K562 (cell line): ENCODE measurements around the gene TBX6. TPM values are rescaled to one million over a fixed set of nuclear protein-coding genes. Genes with fewer than 3 reads are reported as not detected.

Source experiments
- ATAC-seq: fragments of 200-7000 bp; cut with Tn5 transposase; 3 replicates; pipeline ENCODE4 v1.9.1; 2020; ENCODE audit warnings: moderate library complexity
- BruUV-seq: library from RNA; stranded (reverse); fragments of 400-500 nt; replicated peaks from 2 replicates; lab custom pipeline; 2021; lab: Mats Ljungman, UMichigan
- CTCF ChIA-PET: fragments of 300-600 bp; formaldehyde crosslinking; extraction: SDS; loops from one replicate; lab custom pipeline; 2021; ENCODE audit warnings: low intra/inter-chr PET ratio; lab: Yijun Ruan, JAX
- POLR2A ChIA-PET: fragments of 300-600, 350-650 bp; sonication (Branson Sonifier 250); formaldehyde crosslinking; extraction: SDS; loops from one replicate; lab custom pipeline; 2021; ENCODE audit warnings: antibody characterized with exemption, inconsistent platforms; lab: Yijun Ruan, JAX
- DNase-seq, 4 experiments: peaks; one replicate each; pipeline versions ENCODE4 v3.0.0 to v3.0.0-alpha.2; 2011 to 2018; ENCODE audit warnings: low spot score in 3 of 4, mixed read lengths in 3 of 4; ENCODE audit errors: extremely low read depth in 1 of 4
- FAIRE-seq: peaks from 2 replicates; lab custom pipeline; 2011; peaks lifted over from hg19 to GRCh38; lab: Jason Lieb, UNC
- H2AFZ ChIP-seq: 2 replicates; pipeline ENCODE4 v1.6.0; 2011; ENCODE audit warnings: low read depth, low read length, control low read depth, inconsistent platforms
- H3K27ac ChIP-seq: fragments of 200-600 bp; 3 replicates; pipeline ENCODE4 v1.8.0; 2011; ENCODE audit warnings: low read depth, mild to moderate bottlenecking, control low read depth, inconsistent platforms, low read length, moderate library complexity, mixed read lengths; ENCODE audit errors: extremely low read depth
- H3K27me3 ChIP-seq, 2 experiments: fragments of 300-600 bp in 1 of 2; 2 replicates in 1 of 2; 3 replicates in 1 of 2; pipeline versions ENCODE4 v1.6.0 to v1.8.0; 2011; ENCODE audit warnings: inconsistent platforms in 2 of 2, low read length in 2 of 2, mild to moderate bottlenecking in 1 of 2, mixed read lengths in 1 of 2, moderate library complexity in 1 of 2; ENCODE audit not compliant: control insufficient read depth in 2 of 2, insufficient read depth in 2 of 2
- H3K36me3 ChIP-seq: fragments of 300-600 bp; 3 replicates; pipeline ENCODE4 v1.8.0; 2011; ENCODE audit warnings: mild to moderate bottlenecking, low read length, inconsistent platforms; ENCODE audit not compliant: control insufficient read depth, insufficient read depth
- H3K4me1 ChIP-seq, 2 experiments: fragments of 200-600 bp in 1 of 2; replicated peaks in 1 of 2; 2 replicates in 1 of 2; 3 replicates in 1 of 2; pipeline versions ENCODE4 v1.5.1 to v1.8.0; 2011; ENCODE audit warnings: inconsistent platforms in 2 of 2, low read length in 2 of 2, mild to moderate bottlenecking in 1 of 2, mixed read lengths in 1 of 2, moderate library complexity in 1 of 2; ENCODE audit not compliant: control insufficient read depth in 2 of 2, insufficient read depth in 2 of 2
- H3K4me2 ChIP-seq: 2 replicates; pipeline ENCODE4 v1.6.1; 2011; ENCODE audit warnings: low read length, control low read depth, inconsistent platforms, mixed read lengths; ENCODE audit not compliant: insufficient read depth
- H3K4me3 ChIP-seq: fragments of 200-600 bp; sonication (generic), shearing (Covaris generic); 2 replicates; pipeline ENCODE4 v1.5.1; 2016; ENCODE audit warnings: control low read depth, inconsistent platforms
- H3K79me2 ChIP-seq: fragments of 200-600 bp; 3 replicates; pipeline ENCODE4 v1.8.0; 2011; ENCODE audit warnings: low read length, inconsistent platforms; ENCODE audit not compliant: control insufficient read depth, insufficient read depth
- H3K9ac ChIP-seq, 2 experiments: 2 replicates each; pipeline versions ENCODE4 v1.6.0 to v1.6.1; 2011; ENCODE audit warnings: low read depth in 2 of 2, low read length in 2 of 2, control low read depth in 1 of 2, inconsistent platforms in 1 of 2, mild to moderate bottlenecking in 1 of 2, mixed read lengths in 1 of 2; ENCODE audit not compliant: insufficient read depth in 1 of 2
- H3K9me1 ChIP-seq: one replicate; pipeline ENCODE4 v1.6.0; 2011; ENCODE audit warnings: inconsistent platforms, mild to moderate bottlenecking, low read length, moderate library complexity; ENCODE audit not compliant: control insufficient read depth, insufficient read depth
- H3K9me3 ChIP-seq: replicated peaks from 2 replicates; pipeline ENCODE4 v1.5.1; 2011; ENCODE audit warnings: low read depth, low read length, inconsistent platforms; ENCODE audit not compliant: control insufficient read depth, insufficient read depth
- H4K20me1 ChIP-seq: replicated peaks from 2 replicates; pipeline ENCODE4 v1.6.1; 2011; ENCODE audit warnings: low read length, inconsistent platforms, mixed read lengths; ENCODE audit not compliant: control insufficient read depth, insufficient read depth
- ARID2 ChIP-seq: fragments of 450-650 bp; IDR thresholded peaks from 2 replicates; pipeline ENCODE4 v1.6.1; 2017; ENCODE audit warnings: antibody characterized with exemption, mild to moderate bottlenecking
- GTF2F1 ChIP-seq: IDR thresholded peaks from 2 replicates; pipeline ENCODE4 v1.6.1; 2011; ENCODE audit warnings: low read depth, low read length, improper control_type of control experiment
- KAT7 ChIP-seq: sonication (generic); formaldehyde crosslinking; IDR thresholded peaks from 2 replicates; pipeline ENCODE4 v1.8.0; 2022; ENCODE audit warnings: missing genetic modification reagents, mild to moderate bottlenecking, borderline replicate concordance
- SMAD3 ChIP-seq: fragments of 450-650 bp; formaldehyde crosslinking; conservative IDR thresholded peaks from 2 replicates; pipeline ENCODE4 v1.4.0; 2020; ENCODE audit warnings: mild to moderate bottlenecking
- SREBF2 ChIP-seq: sonication (generic); formaldehyde crosslinking; IDR thresholded peaks from 2 replicates; pipeline ENCODE4 v1.4.0; 2020; ENCODE audit warnings: mild to moderate bottlenecking, missing genetic modification reagents
- ZBTB11 ChIP-seq, 3 experiments: fragments of 200-800 bp in 1 of 3; fragments of 250-450 bp in 1 of 3; fragments of 450-650 bp in 1 of 3; sonication (Bioruptor Pico) in 1 of 3; sonication (Bioruptor generic) in 1 of 3; formaldehyde crosslinking in 1 of 3; IDR thresholded peaks; 2 replicates each; pipeline versions ENCODE4 v1.6.1 to v1.8.0; 2016 to 2022; ENCODE audit warnings: mild to moderate bottlenecking in 2 of 3, missing genetic modification characterization in 2 of 3, missing compliant biosample characterization in 1 of 3, moderate library complexity in 1 of 3
- ZKSCAN8 ChIP-seq: fragments of 200-800 bp; sonication (Bioruptor generic); IDR thresholded peaks from 2 replicates; pipeline ENCODE4 v1.6.1; 2016; ENCODE audit warnings: missing genetic modification characterization, missing compliant biosample characterization
- ZNF212 ChIP-seq: fragments of 450-650 bp; formaldehyde crosslinking; IDR thresholded peaks from 2 replicates; pipeline ENCODE4 v1.4.0; 2020; ENCODE audit warnings: mild to moderate bottlenecking
- ZNF277 ChIP-seq: fragments of 250-450 bp; sonication (Bioruptor Pico); IDR thresholded peaks from 2 replicates; pipeline ENCODE4 v1.8.0; 2022; ENCODE audit warnings: inconsistent platforms, mild to moderate bottlenecking, moderate library complexity, borderline replicate concordance
- ZNF311 ChIP-seq: fragments of 250-450 bp; sonication (Bioruptor Pico); IDR thresholded peaks from 2 replicates; pipeline ENCODE4 v1.4.0; 2020; ENCODE audit warnings: mild to moderate bottlenecking, moderate library complexity
- ZNF717 ChIP-seq: fragments of 250-450 bp; sonication (Bioruptor Pico); IDR thresholded peaks from 2 replicates; pipeline ENCODE4 v1.5.0; 2021
- ZNF778 ChIP-seq: fragments of 450-650 bp; formaldehyde crosslinking; IDR thresholded peaks from 2 replicates; pipeline ENCODE4 v1.4.0; 2020; ENCODE audit warnings: mild to moderate bottlenecking, moderate library complexity
- WGBS: fragments of 100-300 bp; shearing (Covaris generic); methylation state at CpG from one replicate; pipeline ENCODE4 v1.1.6; 2016; ENCODE audit warnings: low coverage, mixed read lengths; ENCODE audit not compliant: insufficient coverage; ENCODE audit errors: missing lambda C conversion rate; 5-methylcytosine and 5-hydroxymethylcytosine counted together
- in situ Hi-C: fragments of 300-500 bp; cut with MboI; formaldehyde crosslinking; loops from 4 replicates; pipeline ENCODE4 v1.15.0; 2018; ENCODE audit warnings: inconsistent platforms, mixed read lengths
- intact Hi-C: fragments of 100-400 bp; cut with micrococcal nuclease; formaldehyde crosslinking; loops from 2 replicates; pipeline ENCODE4 v1.14.2; 2022
- polyA plus RNA-seq, 8 experiments: library from polyadenylated mRNA; depleted of rRNA in 4 of 8; stranded (reverse) in 5 of 8; unstranded in 3 of 8; fragments of >200 nt; fragmentation: Nextera tagmentation in 2 of 8; fragmentation: Illumina TruSeq in 1 of 8; extraction: Ambion mirVana in 2 of 8; extraction: Trizol in 1 of 8; gene quantifications; 2 replicates each; pipeline versions ENCODE4 v1.2.1 to v1.2.3, GENCODE V29; 2011 to 2014; ENCODE audit warnings: inconsistent platforms in 1 of 8, missing spikeins in 1 of 8
- total RNA-seq, 7 experiments: library from RNA; depleted of rRNA in 6 of 7; stranded (reverse); fragments of >200 nt in 6 of 7; fragmentation: Illumina TruSeq in 2 of 7; extraction: Trizol in 2 of 7; gene quantifications; 2 replicates each; pipeline versions ENCODE4 v1.2.1 to v1.2.3, GENCODE V29; 2011 to 2021; ENCODE audit warnings: low replicate concordance in 1 of 7
- TF ChIP-seq, protein P1 (sequence below): fragments of 250-450 bp; sonication (Bioruptor Pico); IDR thresholded peaks from 2 replicates; pipeline ENCODE4 v1.5.1; 2021; ENCODE audit warnings: mild to moderate bottlenecking

TBX6 gene
- total and polyA plus RNA-seq, 9 of the 15 experiments (the other 6 are each of a cell fraction or from before 2014, with no cell fraction given), result 0.07 to 0.58 (median 0.11) TPM; not detected in 2

DNA sequence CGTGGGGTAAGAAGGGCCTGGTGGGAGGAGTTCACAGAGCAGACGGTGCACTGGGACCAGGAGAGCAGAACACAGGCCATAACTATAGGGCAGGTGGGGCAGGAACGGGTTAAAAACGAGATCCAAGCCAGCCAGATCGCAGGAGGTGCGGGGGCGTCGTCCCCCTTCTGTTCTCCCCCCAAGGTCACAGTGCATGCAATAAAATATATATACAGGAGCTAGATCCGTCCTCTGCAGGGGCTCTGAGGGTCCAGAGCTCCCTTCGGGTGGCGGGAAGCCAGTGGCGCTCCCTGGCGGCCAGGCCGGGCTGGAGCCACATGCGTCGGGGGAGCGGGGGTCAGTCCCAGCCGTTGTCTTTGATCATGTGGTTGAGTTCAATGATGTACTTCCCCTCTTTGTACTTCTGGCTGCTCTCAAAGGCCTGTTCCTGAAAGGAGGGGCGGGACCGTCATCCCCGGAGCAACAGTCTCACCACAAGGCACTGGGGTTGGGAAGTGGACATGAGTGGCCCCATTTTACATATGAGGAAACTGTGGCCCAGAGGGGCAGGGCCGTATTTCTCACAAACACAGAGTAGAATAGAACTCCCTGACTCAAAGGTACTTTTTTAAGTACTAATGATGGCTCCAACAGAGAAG lies 768 bp upstream of the TBX6 start:
- Histone ChIP-seq H3K79me2 (peaks cover 3% of the 10 kb centered on the region; the same call in 1 of the 3 replicates), H3K4me3 (peak overlapping the region; percentile 49), H3K9me1 (no peaks in the 10 kb centered on the region), H3K9me3 (peaks cover 12% of the 10 kb centered on the region), H3K27ac (peak overlapping the region; percentile 85), H2AFZ (peak overlapping the region; percentile 95), H3K36me3 (no peaks in the 10 kb centered on the region; the same call in 2 of the 3 replicates), H4K20me1 (no peaks in the 10 kb centered on the region), H3K4me2 (peak overlapping the region; percentile 87), H3K27me3 (no peaks in the 10 kb centered on the region), H3K9ac (peak overlapping the region; percentile 80 to 98), H3K4me1 (peaks cover 35 to 72% of the 10 kb centered on the region in 2 experiments)
- ATAC-seq (peak; percentile 77), FAIRE-seq (peak; percentile 94), DNase-seq (peak; percentile 76 to 92 (median 85))
- intact Hi-C loops (loop anchor here (5.0 to 10.0 kb wide), 2 partner anchors 45 to 562 kb away; partner anchors contain the start of genes FBRS and PRR14), in situ Hi-C loops (no loop called here)
- BruUV-seq, result TSS peak; percentile 72
- CTCF ChIA-PET, result interaction anchor here (0.5 to 1.0 kb wide), 3 partner anchors 42 to 399 kb away, joined by 3 to 12 read pairs (median 3); no protein-coding TSS in a partner anchor
- 2% methylated on average over 22 of the region's 22 CpGs for WGBS
- POLR2A ChIA-PET, result interaction anchor here (0.5 to 4.8 kb wide), 16 partner anchors 10 to 837 kb away, joined by 3 to 59 read pairs (median 4); partner anchors contain the start of genes ALDOA and PPP4C
- TF ChIP-seq ZNF717 (CRISPR knock-in tag) (no peak), ARID2 (no peak), KAT7 (no peak; the same call in 1 of the 2 replicates), ZNF311 (peak; percentile 98), ZNF212 (CRISPR knock-in tag) (peak; percentile 81), ZNF778 (CRISPR knock-in tag) (no peak), ZNF277 (CRISPR knock-in tag) (no peak), ZKSCAN8 (CRISPR knock-in tag) (peak; percentile 90), SMAD3 (CRISPR knock-in tag) (peak; percentile 95), GTF2F1 (no peak), SREBF2 (0 out of 2 replicates have a peak, but pooled peaks have one; percentile 51), ZBTB11 (CRISPR knock-in tag; IDR thresholded peaks at IDR 0.05) (peak in 1 of 3 experiments; percentile 60; a peak in 2 of 6 replicates)
- TF ChIP-seq, protein P1, sequence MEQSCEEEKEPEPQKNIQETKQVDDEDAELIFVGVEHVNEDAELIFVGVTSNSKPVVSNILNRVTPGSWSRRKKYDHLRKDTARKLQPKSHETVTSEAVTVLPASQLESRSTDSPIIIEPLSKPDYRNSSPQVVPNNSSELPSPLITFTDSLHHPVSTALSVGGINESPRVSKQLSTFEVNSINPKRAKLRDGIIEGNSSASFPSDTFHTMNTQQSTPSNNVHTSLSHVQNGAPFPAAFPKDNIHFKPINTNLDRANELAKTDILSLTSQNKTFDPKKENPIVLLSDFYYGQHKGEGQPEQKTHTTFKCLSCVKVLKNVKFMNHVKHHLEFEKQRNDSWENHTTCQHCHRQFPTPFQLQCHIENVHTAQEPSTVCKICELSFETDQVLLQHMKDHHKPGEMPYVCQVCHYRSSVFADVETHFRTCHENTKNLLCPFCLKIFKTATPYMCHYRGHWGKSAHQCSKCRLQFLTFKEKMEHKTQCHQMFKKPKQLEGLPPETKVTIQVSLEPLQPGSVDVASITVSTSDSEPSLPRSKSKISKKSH (CRISPR knock-in tag), result no peak
